H1 (cell line): ENCODE data around the gene MACROD2. TPM values are rescaled to one million over a fixed set of nuclear protein-coding genes. Genes with fewer than 3 reads are reported as not detected.

Experiments used
- CTCF ChIA-PET: fragments of 300-600 bp; sonication (Branson Sonifier 250); formaldehyde crosslinking; loops from one replicate; lab custom pipeline; 2021; ENCODE audit not compliant: partially characterized antibody; lab: Charles Lee
- POLR2A ChIA-PET: fragments of 300-600 bp; sonication (Branson Sonifier 250); formaldehyde crosslinking; loops from one replicate; lab custom pipeline; 2021; ENCODE audit warnings: inconsistent platforms; ENCODE audit not compliant: partially characterized antibody; lab: Charles Lee
- DNase-seq, 2 experiments: peaks; one replicate each; pipeline versions ENCODE4 v3.0.0 to v3.0.0-alpha.2; 2010 to 2022; ENCODE audit warnings: low spot score in 2 of 2, low read depth in 1 of 2, mixed read lengths in 1 of 2
- FAIRE-seq: peaks from 2 replicates; lab custom pipeline; 2011; peaks lifted over from hg19 to GRCh38; lab: Jason Lieb, UNC
- H2AFZ ChIP-seq: 2 replicates; pipeline ENCODE4 v1.8.1; 2012; ENCODE audit warnings: low read length, inconsistent platforms
- H2AK5ac ChIP-seq: 2 replicates; pipeline ENCODE4 v1.6.1; 2013; ENCODE audit warnings: low read depth, low read length
- H2BK120ac ChIP-seq: replicated peaks from 2 replicates; pipeline ENCODE3; 2013; ENCODE audit warnings: low read depth, low read length, inconsistent platforms
- H2BK12ac ChIP-seq: 2 replicates; pipeline ENCODE4 v1.6.1; 2013; ENCODE audit warnings: low read depth, low read length
- H2BK15ac ChIP-seq: 2 replicates; pipeline ENCODE4 v1.6.1; 2013; ENCODE audit warnings: low read length
- H2BK20ac ChIP-seq: 2 replicates; pipeline ENCODE4 v1.6.1; 2013; ENCODE audit warnings: low read length
- H2BK5ac ChIP-seq: 2 replicates; pipeline ENCODE4 v1.6.1; 2013; ENCODE audit warnings: low read depth, low read length
- H3K14ac ChIP-seq: 2 replicates; pipeline ENCODE4 v1.6.1; 2013; ENCODE audit warnings: inconsistent platforms; ENCODE audit not compliant: insufficient read length
- H3K18ac ChIP-seq: 2 replicates; pipeline ENCODE4 v1.6.1; 2013; ENCODE audit warnings: low read length; ENCODE audit errors: extremely low read depth
- H3K23ac ChIP-seq: 2 replicates; pipeline ENCODE4 v1.6.1; 2013; ENCODE audit warnings: inconsistent platforms; ENCODE audit not compliant: insufficient read length
- H3K23me2 ChIP-seq: 2 replicates; pipeline ENCODE4 v1.6.1; 2013; ENCODE audit warnings: low read depth, low read length
- H3K27ac ChIP-seq: 2 replicates; pipeline ENCODE4 v1.6.1; 2011; ENCODE audit warnings: low read depth, low read length, inconsistent platforms
- H3K27me3 ChIP-seq, 4 experiments: replicated peaks in 1 of 4; 1 replicate in 1 of 4; 2 replicates in 3 of 4; pipeline versions ENCODE4 v1.6.1 to v1.8.1; 2011 to 2013; ENCODE audit warnings: low read length in 3 of 4, mild to moderate bottlenecking in 3 of 4, inconsistent platforms in 2 of 4, mixed read lengths in 2 of 4, moderate library complexity in 1 of 4; ENCODE audit not compliant: control insufficient read depth in 3 of 4, insufficient read depth in 3 of 4; ENCODE audit errors: extremely low read depth in 1 of 4
- H3K36me3 ChIP-seq, 4 experiments: 2 replicates each; pipeline versions ENCODE4 v1.6.1 to v1.8.1; 2011 to 2013; ENCODE audit warnings: mild to moderate bottlenecking in 4 of 4, low read length in 3 of 4, moderate library complexity in 2 of 4, control low read depth in 1 of 4, inconsistent platforms in 1 of 4; ENCODE audit not compliant: insufficient read depth in 4 of 4, control insufficient read depth in 2 of 4
- H3K4ac ChIP-seq: replicated peaks from 2 replicates; pipeline ENCODE3; 2013; ENCODE audit warnings: low read length, low read depth, mixed read lengths, inconsistent platforms; ENCODE audit not compliant: insufficient read length
- H3K4me1 ChIP-seq, 4 experiments: replicated peaks in 1 of 4; 1 replicate in 1 of 4; 2 replicates in 3 of 4; pipeline versions ENCODE4 v1.6.1 to v1.8.1; 2011 to 2013; ENCODE audit warnings: low read length in 3 of 4, inconsistent platforms in 2 of 4, mixed read lengths in 1 of 4; ENCODE audit not compliant: insufficient read depth in 4 of 4, control insufficient read depth in 3 of 4
- H3K4me2 ChIP-seq, 2 experiments: 2 replicates each; pipeline versions ENCODE4 v1.6.1 to v1.8.1; 2011 to 2013; ENCODE audit warnings: low read depth in 2 of 2, low read length in 2 of 2, control low read depth in 1 of 2, inconsistent platforms in 1 of 2, mild to moderate bottlenecking in 1 of 2; ENCODE audit not compliant: insufficient read depth in 1 of 2
- H3K4me3 ChIP-seq, 4 experiments: fragments of 200-600, 300-600 bp in 1 of 4; sonication (generic), shearing (Covaris generic), sonication (Bioruptor Twin) in 1 of 4; 2 replicates each; pipeline versions ENCODE4 v1.5.1 to v1.8.1; 2011 to 2016; ENCODE audit warnings: low read length in 4 of 4, low read depth in 3 of 4, control low read depth in 2 of 4, inconsistent platforms in 2 of 4, mild to moderate bottlenecking in 2 of 4, mixed read lengths in 1 of 4, moderate library complexity in 1 of 4; ENCODE audit not compliant: insufficient read depth in 2 of 4; ENCODE audit errors: extremely low read depth in 1 of 4
- H3K56ac ChIP-seq: replicated peaks from 2 replicates; pipeline ENCODE3; 2013; ENCODE audit warnings: low read depth, mild to moderate bottlenecking, mixed read lengths, low read length, inconsistent platforms; ENCODE audit not compliant: insufficient read length
- H3K79me1 ChIP-seq: 2 replicates; pipeline ENCODE4 v1.6.1; 2013; ENCODE audit warnings: low read depth, low read length, control low read depth
- H3K79me2 ChIP-seq, 2 experiments: 2 replicates each; pipeline versions ENCODE4 v1.6.1 to v1.8.1; 2012 to 2013; ENCODE audit warnings: low read length in 2 of 2, mild to moderate bottlenecking in 2 of 2, inconsistent platforms in 1 of 2; ENCODE audit not compliant: insufficient read depth in 2 of 2, control insufficient read depth in 1 of 2
- H3K9ac ChIP-seq, 4 experiments: replicated peaks in 1 of 4; 1 replicate in 1 of 4; 2 replicates in 3 of 4; pipeline versions ENCODE4 v1.6.1 to v1.8.1; 2011 to 2013; ENCODE audit warnings: low read depth in 3 of 4, low read length in 3 of 4, control low read depth in 2 of 4, mild to moderate bottlenecking in 2 of 4, moderate library complexity in 2 of 4, inconsistent platforms in 1 of 4; ENCODE audit errors: extremely low read depth in 1 of 4
- H3K9me3 ChIP-seq, 2 experiments: 2 replicates each; pipeline versions ENCODE4 v1.6.1 to v1.8.1; 2012 to 2013; ENCODE audit warnings: mild to moderate bottlenecking in 2 of 2, moderate library complexity in 2 of 2, control low read depth in 1 of 2, inconsistent platforms in 1 of 2, low read depth in 1 of 2, low read length in 1 of 2, mixed read lengths in 1 of 2; ENCODE audit not compliant: insufficient read depth in 2 of 2
- H4K20me1 ChIP-seq, 2 experiments: replicated peaks in 1 of 2; 2 replicates each; pipeline versions ENCODE3 to v1.8.1; 2011 to 2013; ENCODE audit warnings: inconsistent platforms in 2 of 2, low read length in 2 of 2, mild to moderate bottlenecking in 1 of 2; ENCODE audit not compliant: insufficient read depth in 2 of 2, control insufficient read depth in 1 of 2
- H4K5ac ChIP-seq: 2 replicates; pipeline ENCODE4 v1.6.1; 2013; ENCODE audit warnings: low read length, low read depth, mixed read lengths, inconsistent platforms; ENCODE audit not compliant: insufficient read length
- H4K8ac ChIP-seq: 2 replicates; pipeline ENCODE4 v1.8.0; 2013; ENCODE audit warnings: mild to moderate bottlenecking, moderate library complexity, low read length, inconsistent platforms; ENCODE audit not compliant: insufficient read depth; ENCODE audit errors: extremely low read depth
- H4K91ac ChIP-seq: replicated peaks from 2 replicates; pipeline ENCODE3; 2013; ENCODE audit warnings: low read length, mixed read lengths, inconsistent platforms; ENCODE audit not compliant: insufficient read length
- NRF1 ChIP-seq: IDR thresholded peaks from 2 replicates; pipeline ENCODE4 v1.6.1; 2011; ENCODE audit warnings: mild to moderate bottlenecking, low read depth, low read length, improper control_type of control experiment
- WGBS, 2 experiments: shearing (Covaris generic) in 1 of 2; methylation state at CpG; one replicate each; pipeline versions ENCODE4 v1.1.6 to v1.1.7; 2013 to 2015; ENCODE audit warnings: low lambda C conversion rate in 2 of 2, mixed read lengths in 2 of 2, inconsistent platforms in 1 of 2, low coverage in 1 of 2, missing lambda C conversion rate in 1 of 2; ENCODE audit not compliant: insufficient replicate concordance in 2 of 2, insufficient coverage in 1 of 2, insufficient read length in 1 of 2; ENCODE audit errors: extremely low coverage in 1 of 2, missing lambda C conversion rate in 1 of 2; 5-methylcytosine and 5-hydroxymethylcytosine counted together
- polyA plus RNA-seq, 7 experiments: library from polyadenylated mRNA; depleted of rRNA in 3 of 7; stranded (reverse) in 5 of 7; unstranded in 2 of 7; fragments of >200 nt in 5 of 7; fragments of 200-250 nt in 2 of 7; gene quantifications; 1 replicate in 5 of 7; 2 replicates in 1 of 7; 4 replicates in 1 of 7; pipeline versions ENCODE4 v1.2.1 to v1.2.3, GENCODE V29; 2011 to 2013; ENCODE audit warnings: missing spikeins in 2 of 7, mixed read lengths in 2 of 7
- total RNA-seq: library from RNA; stranded (reverse); fragmentation: NEBNext Ultra II Directional; extraction: Animal tissue kit (Norgen Biotek cat#: 25700); gene quantifications from 2 replicates; pipeline ENCODE4 v1.2.1, GENCODE V29; 2021

MACROD2 gene
- total and polyA plus RNA-seq, 2 of the 8 experiments (the other 6 are each of a cell fraction or from before 2014, with no cell fraction given) = 0.70 to 3.9 TPM

DNA sequence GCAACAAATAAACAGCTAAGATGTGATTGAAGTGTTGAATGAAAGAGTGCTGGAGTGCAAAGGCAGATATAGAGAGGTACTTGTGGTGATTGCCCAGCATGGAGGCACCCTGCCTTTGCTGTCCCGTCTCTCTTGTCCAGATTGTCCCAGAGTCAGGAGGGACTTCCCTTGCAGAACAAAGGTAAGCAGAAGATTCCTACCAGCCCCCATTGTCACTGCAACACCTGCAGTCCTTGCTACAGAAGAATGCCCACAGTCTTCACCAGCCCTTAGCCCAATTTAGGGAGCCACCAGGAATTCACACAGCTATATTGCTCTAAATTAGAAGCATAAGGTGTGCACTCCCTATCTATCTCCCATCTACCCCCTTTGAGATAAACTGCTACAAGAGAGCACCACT, 2086.1 kb downstream of the MACROD2 start:
- no peak overlapping the region for H4K5ac ChIP-seq
- H2AK5ac ChIP-seq = no peak overlapping the region
- POLR2A ChIA-PET = no interaction called here
- H2BK120ac ChIP-seq = no peak overlapping the region
- H2BK20ac ChIP-seq = no peak overlapping the region
- DNase-seq (no peak), FAIRE-seq (no peak)
- H3K4me2 ChIP-seq = no peak overlapping the region
- no peak overlapping the region for H4K91ac ChIP-seq
- H2BK12ac ChIP-seq = no peak overlapping the region
- no peak overlapping the region for H3K4ac ChIP-seq
- H3K36me3 ChIP-seq = no peaks in the 10 kb centered on the region
- H3K56ac ChIP-seq = no peak overlapping the region
- H3K4me3 ChIP-seq = no peak overlapping the region
- WGBS, 2 experiments = 87% methylated on average over 1 of the region's 1 CpG; no CpG with 5 or more reads in 1 of the 2 experiments
- H3K9ac ChIP-seq = no peak overlapping the region
- H4K20me1 ChIP-seq = no peaks in the 10 kb centered on the region
- no peaks in the 10 kb centered on the region for H3K23me2 ChIP-seq
- no peaks in the 10 kb centered on the region for H3K79me1 ChIP-seq
- no peaks in the 10 kb centered on the region for H3K79me2 ChIP-seq
- H3K23ac ChIP-seq = no peak overlapping the region
- TF ChIP-seq NRF1 = no peak
- H3K9me3 ChIP-seq = no peaks in the 10 kb centered on the region
- H3K27me3 ChIP-seq = no peaks in the 10 kb centered on the region
- no peaks in the 10 kb centered on the region for H3K4me1 ChIP-seq
- H2AFZ ChIP-seq = no peak overlapping the region
- H3K14ac ChIP-seq = no peak overlapping the region
- H3K27ac ChIP-seq = no peak overlapping the region
- H4K8ac ChIP-seq = no peak overlapping the region
- no peak overlapping the region for H2BK15ac ChIP-seq
- CTCF ChIA-PET = no interaction called here
- no peak overlapping the region for H2BK5ac ChIP-seq
- no peak overlapping the region for H3K18ac ChIP-seq
